T47D (cell line): Measurements from ENCODE around the gene CBX7.

Source experiments
- DNase-seq, 2 experiments: peaks; one replicate each; pipeline versions ENCODE4 v3.0.0 to v3.0.0-alpha.2; 2011 to 2012; ENCODE audit warnings: low read depth in 1 of 2, low spot score in 1 of 2
- JUND ChIP-seq: IDR thresholded peaks from 2 replicates; pipeline ENCODE4 v1.6.1; 2012; ENCODE audit warnings: low read depth
- in situ Hi-C: cut with HindIII; loops from 2 replicates; pipeline ENCODE4 v1.10.0; 2016; ENCODE audit warnings: low sequenced_read_pairs, low pct_unique_long_range_greater_than_20kb

CBX7 gene

GRCh38 chr22:39097098-39098020, 55.1 kb downstream of the CBX7 start, which contains the start of gene APOBEC3H:
APOBEC3H (plus strand) TSS chr22:39097244; CDS start chr22:39100279, 3,035 bp downstream.
- no peak for DNase-seq
- in situ Hi-C loops: no loop called here
- no peak for TF ChIP-seq JUND

- in situ Hi-C loops: no loop called here
- TF ChIP-seq JUND: no peak
- no peak for DNase-seq
Observed at GRCh38 chr22:39095971-39096370, 56.5 kb downstream of the CBX7 start.

- in situ Hi-C loops: no loop called here
- no peak for DNase-seq
- TF ChIP-seq JUND: no peak
Observed at GRCh38 chr22:39094717-39095389, 57.6 kb downstream of the CBX7 start.

GRCh38 chr22:39092111-39092862, 60.2 kb downstream of the CBX7 start:
- in situ Hi-C loops: no loop called here
- no peak for DNase-seq
- no peak for TF ChIP-seq JUND

- DNase-seq: no peak
- no peak for TF ChIP-seq JUND
- in situ Hi-C loops: no loop called here
Observed at GRCh38 chr22:39091126-39092081, 61.1 kb downstream of the CBX7 start.

- no peak for DNase-seq
- TF ChIP-seq JUND: no peak
- in situ Hi-C loops: no loop called here
Observed at GRCh38 chr22:39090426-39091064, 61.9 kb downstream of the CBX7 start.

GRCh38 chr22:39089928-39090327, 62.6 kb downstream of the CBX7 start:
- DNase-seq: no peak
- no peak for TF ChIP-seq JUND
- in situ Hi-C loops: no loop called here

- DNase-seq: no peak
- in situ Hi-C loops: no loop called here
- TF ChIP-seq JUND: no peak
Observed at GRCh38 chr22:39088685-39089032, 63.8 kb downstream of the CBX7 start.

- in situ Hi-C loops: no loop called here
- no peak for TF ChIP-seq JUND
- no peak for DNase-seq
Observed at GRCh38 chr22:39087881-39088684, 64.4 kb downstream of the CBX7 start.

GRCh38 chr22:39087098-39087497, 65.4 kb downstream of the CBX7 start:
- in situ Hi-C loops: no loop called here
- no peak for DNase-seq
- no peak for TF ChIP-seq JUND

- in situ Hi-C loops: no loop called here
- no peak for TF ChIP-seq JUND
Observed at GRCh38 chr22:39084666-39085065, 67.8 kb downstream of the CBX7 start.

More at GRCh38 chr22:39084666-39085065, 67.8 kb downstream of the CBX7 start:
- DNase-seq: no peak
